SJCRH30 (cell line): ENCODE measurements around the gene CR1L. TPM values are rescaled to one million over a fixed set of nuclear protein-coding genes. Genes with fewer than 3 reads are reported as not detected.
"Not testable (repeated sequence)": the region's sequence is repeated elsewhere in the genome, so short reads cannot be mapped to it uniquely, and the experiment has no call there.

Source experiments
- DNase-seq, 2 experiments: peaks; one replicate each; pipeline ENCODE4 v3.0.0-alpha.2; 2015 to 2020
- H3K27ac ChIP-seq: fragments of 250-450 bp; sonication (Bioruptor Pico); 2 replicates; pipeline ENCODE4 v1.5.1; 2020; ENCODE audit warnings: mild to moderate bottlenecking, moderate library complexity
- H3K27me3 ChIP-seq: fragments of 250-450 bp; sonication (Bioruptor Pico); 2 replicates; pipeline ENCODE4 v1.5.1; 2020; ENCODE audit warnings: mild to moderate bottlenecking, moderate library complexity
- H3K36me3 ChIP-seq: fragments of 250-450 bp; sonication (Bioruptor Pico); 2 replicates; pipeline ENCODE4 v1.5.1; 2020; ENCODE audit warnings: mild to moderate bottlenecking, moderate library complexity
- H3K4me1 ChIP-seq: fragments of 250-450 bp; sonication (Bioruptor Pico); 2 replicates; pipeline ENCODE4 v1.5.1; 2020; ENCODE audit warnings: mild to moderate bottlenecking, moderate library complexity
- H3K4me3 ChIP-seq: fragments of 250-450 bp; sonication (Bioruptor Pico); 2 replicates; pipeline ENCODE4 v1.5.1; 2020; ENCODE audit warnings: mild to moderate bottlenecking, moderate library complexity
- H3K9me3 ChIP-seq: fragments of 250-450 bp; sonication (Bioruptor Pico); replicated peaks from 2 replicates; pipeline ENCODE4 v1.5.1; 2020; ENCODE audit warnings: mild to moderate bottlenecking, moderate library complexity
- total RNA-seq: library from RNA; depleted of rRNA; stranded (reverse); fragments of >200 nt; shearing (Covaris generic); gene quantifications from 2 replicates; pipeline ENCODE4 v1.2.3, GENCODE V29; 2014

The CR1L gene
- total RNA-seq, 1 experiment from 2014 or later = not detected

- H3K9me3 ChIP-seq, H3K4me3 ChIP-seq, H3K36me3 ChIP-seq, H3K4me1 ChIP-seq, H3K27me3 ChIP-seq, H3K27ac ChIP-seq, DNase-seq: not testable (repeated sequence)
Measured at GRCh38 chr1:207738158-207738659, 93.3 kb downstream of the CR1L start.

GRCh38 chr1:207740207-207740606 lies 95.3 kb downstream of the CR1L start:
- no peaks in the 10 kb centered on the region for H3K36me3 ChIP-seq
- no peaks in the 10 kb centered on the region; the same call in 1 of the 2 replicates for H3K9me3 ChIP-seq
- no peak overlapping the region for H3K27ac ChIP-seq

DNA sequence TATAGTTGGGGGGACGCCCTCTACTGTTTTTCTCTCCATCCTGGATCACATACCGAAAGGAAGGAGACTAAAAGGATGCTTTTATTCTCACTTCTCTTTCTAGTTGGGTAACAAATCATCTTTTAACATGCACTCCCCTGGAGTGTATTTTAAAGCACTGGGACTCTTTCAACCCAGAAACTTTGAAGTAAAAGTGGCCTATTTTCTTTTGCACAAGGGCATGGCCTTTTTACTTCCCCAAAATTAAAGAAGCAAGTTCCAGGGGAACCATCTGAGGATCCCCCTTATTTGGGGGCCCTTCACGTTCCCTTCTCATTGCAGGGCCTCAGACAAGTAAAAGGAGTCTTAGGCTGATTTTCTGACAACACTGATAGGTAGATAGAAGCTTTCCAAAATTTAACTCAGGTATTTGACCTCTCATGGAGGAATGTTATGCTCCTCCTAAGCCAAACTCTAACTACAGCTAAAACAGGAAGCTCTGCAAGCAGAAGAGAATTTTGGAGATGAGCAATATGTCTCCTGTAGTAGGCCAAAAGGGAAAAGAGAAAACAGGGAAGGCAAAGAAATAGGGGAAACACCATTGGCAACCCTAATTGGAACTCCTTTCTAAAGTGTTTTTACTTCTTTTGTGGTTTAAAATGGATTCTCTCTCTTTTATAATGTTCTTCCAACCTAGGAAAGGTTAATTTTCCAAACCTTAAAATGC lies 98.1 kb downstream of the CR1L start:
- Histone ChIP-seq H3K9me3 (no peaks in the 10 kb centered on the region; the same call in 1 of the 2 replicates), H3K4me3 (no peak overlapping the region), H3K27me3 (no peaks in the 10 kb centered on the region), H3K4me1 (no peaks in the 10 kb centered on the region), H3K36me3 (no peaks in the 10 kb centered on the region), H3K27ac (no peak overlapping the region)
- DNase-seq = no peak

More at GRCh38 chr1:207740207-207740606, 95.3 kb downstream of the CR1L start:
- no peak for DNase-seq
- Histone ChIP-seq H3K4me3 (no peak overlapping the region), H3K4me1 (no peaks in the 10 kb centered on the region), H3K27me3 (no peaks in the 10 kb centered on the region)

DNA sequence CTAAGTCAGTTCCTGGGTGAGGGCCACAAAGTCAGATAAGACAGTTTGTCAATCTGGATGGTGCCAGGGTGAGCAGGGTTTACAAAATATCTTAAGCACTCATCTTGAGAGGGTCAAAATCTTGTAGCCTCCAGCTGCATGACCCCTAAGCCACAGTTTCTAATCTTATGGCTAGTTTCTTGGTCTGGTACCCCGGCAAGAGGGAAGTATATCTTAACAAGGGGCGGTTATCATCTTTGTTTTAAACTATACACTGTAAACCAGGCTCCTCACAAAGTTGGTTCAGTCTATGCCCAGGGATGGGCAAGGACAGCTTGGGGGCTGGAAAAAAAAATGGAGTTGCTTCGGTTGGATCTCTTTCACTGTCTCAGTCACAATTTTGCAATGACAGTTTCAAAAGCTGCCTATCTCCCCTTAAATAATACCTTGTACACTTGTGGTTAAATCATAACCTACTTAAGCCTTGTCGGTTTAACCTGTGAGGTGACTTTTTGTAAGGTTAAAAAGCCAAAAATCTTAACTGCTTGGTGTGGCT lies 99.1 kb downstream of the CR1L start:
- H3K9me3 ChIP-seq = no peaks in the 10 kb centered on the region; the same call in 1 of the 2 replicates
- peaks cover 10% of the 10 kb centered on the region for H3K4me1 ChIP-seq
- no peak overlapping the region for H3K4me3 ChIP-seq
- H3K36me3 ChIP-seq = no peaks in the 10 kb centered on the region
- H3K27me3 ChIP-seq = no peaks in the 10 kb centered on the region
- DNase-seq = no peak
- H3K27ac ChIP-seq = no peak overlapping the region

- H3K27ac ChIP-seq = no peak overlapping the region
- H3K27me3 ChIP-seq = no peaks in the 10 kb centered on the region
- no peak for DNase-seq
- H3K9me3 ChIP-seq = no peaks in the 10 kb centered on the region; the same call in 1 of the 2 replicates
- peaks cover 15% of the 10 kb centered on the region for H3K4me1 ChIP-seq
- no peaks in the 10 kb centered on the region for H3K36me3 ChIP-seq
- H3K4me3 ChIP-seq = no peak overlapping the region
Measured at GRCh38 chr1:207745285-207745684, 100.4 kb downstream of the CR1L start.

DNA sequence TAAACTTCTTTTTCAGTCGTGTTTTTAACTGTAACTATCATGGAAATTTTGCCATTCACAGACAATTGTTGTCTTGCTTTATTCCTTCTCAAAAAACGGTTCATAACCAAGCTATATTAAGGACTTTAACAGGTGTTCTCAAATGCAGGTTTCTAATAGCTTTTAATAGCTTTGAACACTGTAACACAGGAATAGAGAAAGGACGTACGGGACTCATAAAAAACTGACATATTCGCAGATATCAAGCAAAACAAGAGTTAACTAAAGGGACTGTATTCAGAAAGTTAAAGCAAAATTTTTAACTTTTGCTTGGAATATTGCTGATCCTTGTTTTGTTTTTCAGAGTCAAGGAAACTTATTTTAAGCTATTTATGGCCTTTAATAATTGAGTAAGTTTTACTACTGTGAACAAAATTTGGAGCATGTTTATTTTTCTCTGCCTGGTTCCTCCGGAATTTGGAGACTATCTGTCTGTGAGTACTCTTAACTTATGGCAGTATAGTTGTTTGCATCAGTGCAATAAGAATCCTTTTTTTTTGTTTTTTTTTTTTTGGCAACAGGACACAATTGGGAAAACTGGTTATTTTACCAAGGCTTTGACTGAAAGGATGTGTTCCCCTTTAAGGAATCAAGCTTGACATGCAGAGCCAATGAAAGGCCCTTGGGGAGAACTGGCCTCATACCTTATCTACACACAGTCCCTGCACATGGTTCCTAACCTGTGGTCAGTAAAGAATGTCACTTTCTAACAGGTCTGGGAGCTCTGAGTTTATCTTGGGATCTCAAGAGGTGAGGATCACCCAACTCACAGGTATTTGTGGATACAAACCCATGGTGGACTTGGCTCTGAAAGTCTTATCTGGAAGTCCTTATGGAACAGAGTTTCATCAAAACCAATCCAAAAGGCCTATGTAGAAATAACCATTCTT lies 101.2 kb downstream of the CR1L start:
- no peaks in the 10 kb centered on the region for H3K27me3 ChIP-seq
- no peaks in the 10 kb centered on the region for H3K36me3 ChIP-seq
- no peak for DNase-seq
- no peak overlapping the region for H3K4me3 ChIP-seq
- H3K9me3 ChIP-seq = no peaks in the 10 kb centered on the region; the same call in 1 of the 2 replicates
- peaks cover 15% of the 10 kb centered on the region for H3K4me1 ChIP-seq
- no peak overlapping the region for H3K27ac ChIP-seq

- Histone ChIP-seq H3K27ac (no peak overlapping the region), H3K9me3 (no peaks in the 10 kb centered on the region; the same call in 1 of the 2 replicates), H3K36me3 (no peaks in the 10 kb centered on the region), H3K27me3 (no peaks in the 10 kb centered on the region), H3K4me1 (peaks cover 15% of the 10 kb centered on the region), H3K4me3 (no peak overlapping the region)
- DNase-seq = peak in 1 of 2 experiments; percentile 8
Measured at GRCh38 chr1:207747627-207748492, 102.9 kb downstream of the CR1L start.

DNA sequence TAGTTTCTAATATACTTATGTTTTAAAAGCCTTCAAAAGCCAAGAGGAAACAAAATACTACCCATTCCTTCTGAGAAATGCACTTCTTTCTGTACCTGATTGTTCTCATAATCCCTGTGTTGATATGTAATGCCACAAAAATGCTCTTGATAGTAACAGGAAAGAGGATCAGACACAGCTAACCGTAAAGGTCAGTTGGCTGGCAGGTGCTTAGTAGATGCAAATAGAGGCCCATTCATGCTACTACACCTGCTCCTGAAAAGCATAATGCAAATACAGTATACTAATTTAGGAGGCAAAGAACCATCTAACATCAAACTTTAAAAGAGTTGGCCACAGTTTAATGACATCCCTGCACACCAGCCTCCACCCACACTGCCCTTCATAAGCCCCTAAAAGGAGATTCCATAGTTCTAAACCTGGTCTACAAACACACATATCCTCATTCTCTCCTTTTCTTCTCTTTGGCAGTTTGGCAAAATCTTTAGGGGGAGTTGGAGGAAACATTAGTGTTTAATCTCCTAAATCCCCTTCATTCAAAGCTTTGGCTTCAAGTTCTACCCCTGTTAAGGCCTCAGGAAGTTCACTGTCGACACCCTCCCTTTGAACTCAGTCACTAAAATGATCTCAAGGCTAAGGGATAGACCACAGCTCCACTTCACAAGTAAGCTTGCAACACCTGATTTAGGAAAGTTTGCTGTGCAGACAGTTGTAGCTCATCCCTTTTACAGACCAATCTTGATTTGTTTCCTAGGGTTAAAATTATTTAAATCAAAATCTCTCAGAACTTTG lies 104.0 kb downstream of the CR1L start:
- Histone ChIP-seq H3K4me1 (peaks cover 15% of the 10 kb centered on the region), H3K27ac (no peak overlapping the region), H3K9me3 (no peaks in the 10 kb centered on the region; the same call in 1 of the 2 replicates), H3K36me3 (no peaks in the 10 kb centered on the region), H3K27me3 (no peaks in the 10 kb centered on the region), H3K4me3 (no peak overlapping the region)
- DNase-seq = peak; percentile 47 to 75

DNA sequence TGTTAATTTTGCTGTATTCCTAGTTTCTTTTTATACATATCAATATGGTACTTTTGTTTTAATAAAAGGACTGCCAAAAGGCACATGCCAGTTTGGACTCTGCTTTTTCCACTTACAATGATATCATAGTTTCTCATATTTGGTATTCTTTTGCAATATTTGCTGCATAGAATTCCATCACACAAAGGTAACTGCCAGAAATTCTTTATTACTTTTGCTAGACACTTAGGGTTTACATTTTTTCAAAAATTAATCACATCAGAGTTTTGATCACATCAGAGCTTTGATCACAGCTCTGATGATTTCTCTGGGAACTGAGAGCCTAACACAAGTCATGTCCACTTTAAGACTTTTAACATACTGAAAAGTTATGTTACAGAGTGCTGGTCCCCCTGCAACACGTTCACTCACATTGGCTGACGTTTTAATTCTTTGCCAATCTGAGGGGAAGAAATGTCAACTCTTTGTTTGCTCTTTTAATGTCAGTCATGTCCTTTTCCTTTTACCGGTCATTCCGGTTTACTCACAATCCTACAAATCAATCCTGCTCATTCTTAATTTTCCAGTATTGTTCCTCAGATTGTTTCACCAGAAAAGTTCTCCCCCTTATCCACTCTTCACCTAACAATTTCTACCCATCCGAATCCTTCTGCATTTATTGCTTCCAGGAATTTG lies 105.8 kb downstream of the CR1L start:
- Histone ChIP-seq H3K36me3 (no peaks in the 10 kb centered on the region), H3K27me3 (no peaks in the 10 kb centered on the region), H3K4me1 (peaks cover 15% of the 10 kb centered on the region), H3K27ac (peak overlapping the region; percentile 67; the same call in 1 of the 2 replicates), H3K9me3 (no peaks in the 10 kb centered on the region), H3K4me3 (peak overlapping the region; percentile 89)
- no peak for DNase-seq

DNA sequence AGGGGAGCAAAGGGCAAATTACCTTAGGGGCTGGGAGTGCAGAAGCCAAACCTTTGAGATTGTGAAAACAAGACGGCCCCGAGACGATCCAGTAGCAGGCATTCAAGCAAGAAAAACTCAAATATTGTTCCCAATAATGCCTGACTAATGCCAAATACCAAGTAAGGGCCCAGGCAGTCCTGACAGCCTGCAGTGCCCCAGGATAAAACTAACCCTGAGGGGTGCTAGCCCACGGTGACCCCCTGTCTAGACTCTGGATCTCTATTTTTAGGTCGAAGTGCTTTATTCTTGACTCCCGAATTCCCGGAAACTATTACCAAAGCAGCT lies 106.5 kb downstream of the CR1L start:
- not testable (repeated sequence) for H3K36me3 ChIP-seq

GRCh38 chr1:207751790-207752455 lies 107.0 kb downstream of the CR1L start, which contains the start of gene CD46:
TSS of gene CD46 (plus strand) at chr1:207752054. CDS start at chr1:207752213, 159 bp downstream.
- DNase-seq = peak; percentile 96 to 97
- Histone ChIP-seq H3K4me3 (peak within 1 kb of the TSS; percentile 89), H3K27me3 (no peaks in the 10 kb centered on the region), H3K4me1 (peaks cover 15% of the 10 kb centered on the region), H3K27ac (peak within 1 kb of the TSS; percentile 67), H3K36me3 (0 out of 2 replicates have a peak, but pooled peaks cover 3% of the 10 kb centered on the region), H3K9me3 (no peaks in the 10 kb centered on the region)

More for the DNA sequence above, 106.5 kb downstream of the CR1L start:
- H3K27me3 ChIP-seq, H3K9me3 ChIP-seq: not testable (repeated sequence)
- peaks cover 15% of the 10 kb centered on the region for H3K4me1 ChIP-seq
- H3K4me3 ChIP-seq = peak overlapping the region; percentile 89
- peak in 1 of 2 experiments; percentile 14 for DNase-seq
- H3K27ac ChIP-seq = peak overlapping the region; percentile 67

- Histone ChIP-seq H3K36me3 (peaks cover 8% of the 10 kb centered on the region; the same call in 1 of the 2 replicates), H3K4me3 (peak overlapping the region; percentile 89), H3K27ac (peak overlapping the region; percentile 67), H3K4me1 (peaks cover 15% of the 10 kb centered on the region), H3K27me3 (no peaks in the 10 kb centered on the region), H3K9me3 (no peaks in the 10 kb centered on the region)
- peak; percentile 27 to 41 for DNase-seq
Measured at GRCh38 chr1:207752456-207752998, 107.6 kb downstream of the CR1L start.
